ENCODE measurements around the gene OR5M10. TPM values are rescaled to one million over a fixed set of nuclear protein-coding genes. Genes with fewer than 3 reads are reported as not detected.

Gene OR5M10
- total and polyA plus RNA-seq, 9 of the 15 experiments (the other 6 are each of a cell fraction or from before 2014, with no cell fraction given) = not detected

Other genes with a start within 250 kb of the OR5M10 start
Only the 7 nearest of the 12 such genes appear.
- gene OR5M3, start 104.4 kb downstream of the OR5M10 start, total RNA-seq (2014; rRNA removed) = not detected in 2 replicates
- not detected in 2 replicates for gene OR5M3, start 104.4 kb downstream of the OR5M10 start, total RNA-seq (2014; rRNA removed; fragmentation: Illumina TruSeq; extraction: Trizol)
- gene OR5M3, start 104.4 kb downstream of the OR5M10 start, total RNA-seq (2015; rRNA removed; fragmentation: Illumina TruSeq; extraction: Trizol) = not detected in 2 replicates
- gene OR5M3, start 104.4 kb downstream of the OR5M10 start, total RNA-seq (2021) = not detected in 2 replicates
- not detected in 2 replicates for gene OR5M3, start 104.4 kb downstream of the OR5M10 start, polyA plus RNA-seq (2011; rRNA removed)
- gene OR5M3, start 104.4 kb downstream of the OR5M10 start, polyA plus RNA-seq (2014; fragmentation: Illumina TruSeq; extraction: Trizol) = not detected in 2 replicates
- not detected for gene OR5M3, start 104.4 kb downstream of the OR5M10 start, polyA plus RNA-seq (2014; fragmentation: Nextera tagmentation; extraction: Ambion mirVana)
- not detected in 2 replicates for gene OR5M3, start 104.4 kb downstream of the OR5M10 start, polyA plus RNA-seq (2014; rRNA removed)
- gene OR5M8, start 86.4 kb downstream of the OR5M10 start, total RNA-seq (2014; rRNA removed) = not detected in 2 replicates
- gene OR5M8, start 86.4 kb downstream of the OR5M10 start, total RNA-seq (2014; rRNA removed; fragmentation: Illumina TruSeq; extraction: Trizol) = not detected in 2 replicates
- gene OR5M8, start 86.4 kb downstream of the OR5M10 start, total RNA-seq (2015; rRNA removed; fragmentation: Illumina TruSeq; extraction: Trizol) = not detected in 2 replicates
- gene OR5M8, start 86.4 kb downstream of the OR5M10 start, total RNA-seq (2021) = not detected in 2 replicates
- gene OR5M8, start 86.4 kb downstream of the OR5M10 start, polyA plus RNA-seq (2011; rRNA removed) = not detected in 2 replicates
- not detected in 2 replicates for gene OR5M8, start 86.4 kb downstream of the OR5M10 start, polyA plus RNA-seq (2014; fragmentation: Illumina TruSeq; extraction: Trizol)
- gene OR5M8, start 86.4 kb downstream of the OR5M10 start, polyA plus RNA-seq (2014; fragmentation: Nextera tagmentation; extraction: Ambion mirVana) = not detected
- not detected in 2 replicates for gene OR5M8, start 86.4 kb downstream of the OR5M10 start, polyA plus RNA-seq (2014; rRNA removed)
- not detected in 2 replicates for gene OR5M11, start 34.5 kb downstream of the OR5M10 start, total RNA-seq (2014; rRNA removed)
- not detected in 2 replicates for gene OR5M11, start 34.5 kb downstream of the OR5M10 start, total RNA-seq (2014; rRNA removed; fragmentation: Illumina TruSeq; extraction: Trizol)
- gene OR5M11, start 34.5 kb downstream of the OR5M10 start, total RNA-seq (2015; rRNA removed; fragmentation: Illumina TruSeq; extraction: Trizol) = not detected in 2 replicates
- not detected in 2 replicates for gene OR5M11, start 34.5 kb downstream of the OR5M10 start, total RNA-seq (2021)
- not detected in 2 replicates for gene OR5M11, start 34.5 kb downstream of the OR5M10 start, polyA plus RNA-seq (2011; rRNA removed)
- gene OR5M11, start 34.5 kb downstream of the OR5M10 start, polyA plus RNA-seq (2014; fragmentation: Illumina TruSeq; extraction: Trizol) = not detected in 2 replicates
- gene OR5M11, start 34.5 kb downstream of the OR5M10 start, polyA plus RNA-seq (2014; fragmentation: Nextera tagmentation; extraction: Ambion mirVana) = not detected
- not detected in 2 replicates for gene OR5M11, start 34.5 kb downstream of the OR5M10 start, polyA plus RNA-seq (2014; rRNA removed)
- not detected in 2 replicates for gene OR5M1, start 37.2 kb upstream of the OR5M10 start, total RNA-seq (2014; rRNA removed)
- not detected in 2 replicates for gene OR5M1, start 37.2 kb upstream of the OR5M10 start, total RNA-seq (2014; rRNA removed; fragmentation: Illumina TruSeq; extraction: Trizol)
- not detected in 2 replicates for gene OR5M1, start 37.2 kb upstream of the OR5M10 start, total RNA-seq (2015; rRNA removed; fragmentation: Illumina TruSeq; extraction: Trizol)
- not detected in 2 replicates for gene OR5M1, start 37.2 kb upstream of the OR5M10 start, total RNA-seq (2021)
- not detected in 2 replicates for gene OR5M1, start 37.2 kb upstream of the OR5M10 start, polyA plus RNA-seq (2011; rRNA removed)
- gene OR5M1, start 37.2 kb upstream of the OR5M10 start, polyA plus RNA-seq (2014; fragmentation: Illumina TruSeq; extraction: Trizol) = not detected in 2 replicates
- gene OR5M1, start 37.2 kb upstream of the OR5M10 start, polyA plus RNA-seq (2014; fragmentation: Nextera tagmentation; extraction: Ambion mirVana) = not detected
- not detected in 2 replicates for gene OR5M1, start 37.2 kb upstream of the OR5M10 start, polyA plus RNA-seq (2014; rRNA removed)
- gene OR5AP2, start 64.7 kb upstream of the OR5M10 start, total RNA-seq (2014; rRNA removed) = not detected in 2 replicates
- gene OR5AP2, start 64.7 kb upstream of the OR5M10 start, total RNA-seq (2014; rRNA removed; fragmentation: Illumina TruSeq; extraction: Trizol) = not detected in 2 replicates
- gene OR5AP2, start 64.7 kb upstream of the OR5M10 start, total RNA-seq (2015; rRNA removed; fragmentation: Illumina TruSeq; extraction: Trizol) = not detected in 2 replicates
- not detected in 2 replicates for gene OR5AP2, start 64.7 kb upstream of the OR5M10 start, total RNA-seq (2021)
- not detected in 2 replicates for gene OR5AP2, start 64.7 kb upstream of the OR5M10 start, polyA plus RNA-seq (2011; rRNA removed)
- gene OR5AP2, start 64.7 kb upstream of the OR5M10 start, polyA plus RNA-seq (2014; fragmentation: Illumina TruSeq; extraction: Trizol) = not detected in 2 replicates
- not detected for gene OR5AP2, start 64.7 kb upstream of the OR5M10 start, polyA plus RNA-seq (2014; fragmentation: Nextera tagmentation; extraction: Ambion mirVana)
- gene OR5AP2, start 64.7 kb upstream of the OR5M10 start, polyA plus RNA-seq (2014; rRNA removed) = not detected in 2 replicates
- not detected in 2 replicates for gene OR5AR1, start 86.0 kb upstream of the OR5M10 start, total RNA-seq (2014; rRNA removed)
- not detected in 2 replicates for gene OR5AR1, start 86.0 kb upstream of the OR5M10 start, total RNA-seq (2014; rRNA removed; fragmentation: Illumina TruSeq; extraction: Trizol)
- not detected in 2 replicates for gene OR5AR1, start 86.0 kb upstream of the OR5M10 start, total RNA-seq (2015; rRNA removed; fragmentation: Illumina TruSeq; extraction: Trizol)
- gene OR5AR1, start 86.0 kb upstream of the OR5M10 start, total RNA-seq (2021) = not detected in 2 replicates
- not detected in 2 replicates for gene OR5AR1, start 86.0 kb upstream of the OR5M10 start, polyA plus RNA-seq (2011; rRNA removed)
- not detected in 2 replicates for gene OR5AR1, start 86.0 kb upstream of the OR5M10 start, polyA plus RNA-seq (2014; fragmentation: Illumina TruSeq; extraction: Trizol)
- gene OR5AR1, start 86.0 kb upstream of the OR5M10 start, polyA plus RNA-seq (2014; fragmentation: Nextera tagmentation; extraction: Ambion mirVana) = not detected
- not detected in 2 replicates for gene OR5AR1, start 86.0 kb upstream of the OR5M10 start, polyA plus RNA-seq (2014; rRNA removed)
- gene OR9G1, start 121.4 kb upstream of the OR5M10 start, total RNA-seq (2014; rRNA removed) = not detected in 2 replicates
- not detected in 2 replicates for gene OR9G1, start 121.4 kb upstream of the OR5M10 start, total RNA-seq (2014; rRNA removed; fragmentation: Illumina TruSeq; extraction: Trizol)
- gene OR9G1, start 121.4 kb upstream of the OR5M10 start, total RNA-seq (2015; rRNA removed; fragmentation: Illumina TruSeq; extraction: Trizol) = not detected in 2 replicates
- gene OR9G1, start 121.4 kb upstream of the OR5M10 start, total RNA-seq (2021) = not detected in 2 replicates
- gene OR9G1, start 121.4 kb upstream of the OR5M10 start, polyA plus RNA-seq (2011; rRNA removed) = not detected in 2 replicates
- gene OR9G1, start 121.4 kb upstream of the OR5M10 start, polyA plus RNA-seq (2014; fragmentation: Illumina TruSeq; extraction: Trizol) = not detected in 2 replicates
- gene OR9G1, start 121.4 kb upstream of the OR5M10 start, polyA plus RNA-seq (2014; fragmentation: Nextera tagmentation; extraction: Ambion mirVana) = not detected
- not detected in 2 replicates for gene OR9G1, start 121.4 kb upstream of the OR5M10 start, polyA plus RNA-seq (2014; rRNA removed)